Activated naive CD8-positive, alpha-beta T cell treated with anti-CD3 and anti-CD28 coated beads for 36 hours (primary cell): ENCODE results near the gene RPS3A. TPM values are rescaled to one million over a fixed set of nuclear protein-coding genes. Genes with fewer than 3 reads are reported as not detected.

Experiments used
- DNase-seq: peaks from one replicate; pipeline ENCODE4 v3.0.0; 2021
- H3K27ac Mint-ChIP-seq: one replicate; pipeline ENCODE4 v1.8.0; 2022; ENCODE audit warnings: mild to moderate bottlenecking, moderate library complexity, mixed read lengths
- H3K27me3 Mint-ChIP-seq: one replicate; pipeline ENCODE4 v1.8.0; 2022; ENCODE audit warnings: mild to moderate bottlenecking, mixed read lengths
- H3K36me3 Mint-ChIP-seq: one replicate; pipeline ENCODE4 v1.8.0; 2021; ENCODE audit warnings: mild to moderate bottlenecking, mixed read lengths
- H3K4me1 Mint-ChIP-seq: one replicate; pipeline ENCODE4 v1.8.0; 2021; ENCODE audit warnings: mixed read lengths
- H3K4me3 Mint-ChIP-seq: one replicate; pipeline ENCODE4 v1.8.0; 2022; ENCODE audit warnings: mild to moderate bottlenecking, moderate library complexity, mixed read lengths
- H3K9me3 Mint-ChIP-seq: one replicate; pipeline ENCODE4 v1.8.0; 2022; ENCODE audit warnings: mixed read lengths
- total RNA-seq, 2 experiments: library from RNA; stranded (reverse); gene quantifications; one replicate each; pipeline ENCODE4 v1.2.3, GENCODE V29; 2021

RPS3A gene
- total RNA-seq, 2 experiments from 2014 or later: 2,830 to 2,978 TPM

- Mint-ChIP-seq H3K4me3 (no peak overlapping the region), H3K4me1 (no peaks in the 10 kb centered on the region), H3K27ac (no peak overlapping the region), H3K36me3 (no peaks in the 10 kb centered on the region), H3K9me3 (no peaks in the 10 kb centered on the region), H3K27me3 (no peaks in the 10 kb centered on the region)
- no peak for DNase-seq
Measured at GRCh38 chr4:151144329-151145072, 45.1 kb downstream of the RPS3A start.

- Mint-ChIP-seq H3K36me3 (no peaks in the 10 kb centered on the region), H3K4me3 (no peak overlapping the region), H3K27ac (no peak overlapping the region), H3K9me3 (no peaks in the 10 kb centered on the region), H3K4me1 (no peaks in the 10 kb centered on the region), H3K27me3 (no peaks in the 10 kb centered on the region)
- no peak for DNase-seq
Measured at GRCh38 chr4:151147000-151147399, 47.6 kb downstream of the RPS3A start.

DNA sequence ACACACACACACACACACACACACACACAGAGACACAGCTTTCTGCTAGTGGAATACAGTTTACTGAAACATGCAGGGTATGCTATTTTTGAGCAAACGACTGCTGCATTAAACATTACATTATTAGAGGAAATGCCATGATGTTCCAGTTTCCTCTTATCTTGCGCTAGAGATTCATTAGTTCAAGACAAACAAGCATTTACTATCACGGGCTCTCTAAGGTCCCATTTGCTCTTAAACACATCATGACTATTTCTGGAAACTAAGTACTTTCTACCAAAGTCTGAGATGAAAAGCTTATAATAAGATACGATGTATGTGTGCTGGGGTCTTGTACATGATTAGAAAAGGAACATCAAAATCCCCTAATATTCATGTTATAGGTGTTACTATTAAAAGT, 48.8 kb downstream of the RPS3A start:
- no peaks in the 10 kb centered on the region for H3K4me1 Mint-ChIP-seq
- no peaks in the 10 kb centered on the region for H3K27me3 Mint-ChIP-seq
- no peak for DNase-seq
- no peak overlapping the region for H3K27ac Mint-ChIP-seq
- H3K36me3 Mint-ChIP-seq: no peaks in the 10 kb centered on the region
- H3K4me3 Mint-ChIP-seq: no peak overlapping the region
- H3K9me3 Mint-ChIP-seq: no peaks in the 10 kb centered on the region

- H3K36me3 Mint-ChIP-seq: no peaks in the 10 kb centered on the region
- DNase-seq: no peak
- H3K4me3 Mint-ChIP-seq: no peak overlapping the region
- peaks cover 4% of the 10 kb centered on the region for H3K27me3 Mint-ChIP-seq
- no peaks in the 10 kb centered on the region for H3K9me3 Mint-ChIP-seq
- H3K4me1 Mint-ChIP-seq: no peaks in the 10 kb centered on the region
- H3K27ac Mint-ChIP-seq: no peak overlapping the region
Measured at GRCh38 chr4:151150821-151151580, 51.6 kb downstream of the RPS3A start.

- DNase-seq: no peak
- no peak overlapping the region for H3K4me3 Mint-ChIP-seq
- H3K9me3 Mint-ChIP-seq: no peaks in the 10 kb centered on the region
- H3K36me3 Mint-ChIP-seq: no peaks in the 10 kb centered on the region
- H3K27ac Mint-ChIP-seq: no peak overlapping the region
- H3K4me1 Mint-ChIP-seq: no peaks in the 10 kb centered on the region
- peaks cover 10% of the 10 kb centered on the region for H3K27me3 Mint-ChIP-seq
Measured at GRCh38 chr4:151152028-151152427, 52.6 kb downstream of the RPS3A start.

- no peaks in the 10 kb centered on the region for H3K4me1 Mint-ChIP-seq
Measured at GRCh38 chr4:151153585-151153984, 54.2 kb downstream of the RPS3A start.

More at GRCh38 chr4:151153585-151153984, 54.2 kb downstream of the RPS3A start:
- Mint-ChIP-seq H3K27ac (no peak overlapping the region), H3K27me3 (peaks cover 14% of the 10 kb centered on the region), H3K36me3 (no peaks in the 10 kb centered on the region), H3K9me3 (peaks cover 2% of the 10 kb centered on the region), H3K4me3 (no peak overlapping the region)
- DNase-seq: no peak

Other genes starting within 250 kb of the RPS3A start
- 10 to 100 TPM; 52.5 to 61.2 TPM for gene LRBA, start 84.3 kb upstream of the RPS3A start, total RNA-seq
- gene PRSS48, start 177.5 kb downstream of the RPS3A start, total RNA-seq: not detected
- gene SH3D19, start 226.0 kb downstream of the RPS3A start, total RNA-seq: not detected